ENCODE data around the gene DLG2.
"Not testable (repeated sequence)": the region's sequence is repeated elsewhere in the genome, so short reads cannot be mapped to it uniquely, and the experiment has no call there.

The DLG2 gene

GRCh38 chr11:84866922-84867321 is 760.2 kb downstream of the DLG2 start:
- no peak overlapping the region for H3K4me3 ChIP-seq (ENCODE audit: low read depth, low read length)

- H3K4me3 ChIP-seq (ENCODE audit: low read depth, low read length): no peak overlapping the region
Measured at GRCh38 chr11:84865791-84866535, 761.2 kb downstream of the DLG2 start.

- H3K4me3 ChIP-seq (ENCODE audit: low read depth, low read length): no peak overlapping the region
Measured at GRCh38 chr11:84865257-84865656, 761.9 kb downstream of the DLG2 start.

- no peak overlapping the region for H3K4me3 ChIP-seq (ENCODE audit: low read depth, low read length)
Measured at GRCh38 chr11:84857746-84858145, 769.4 kb downstream of the DLG2 start.

GRCh38 chr11:84855508-84856245 is 771.5 kb downstream of the DLG2 start:
- H3K4me3 ChIP-seq (ENCODE audit: low read depth, low read length): no peak overlapping the region

GRCh38 chr11:84854498-84854880 is 772.7 kb downstream of the DLG2 start:
- H3K4me3 ChIP-seq (ENCODE audit: low read depth, low read length): no peak overlapping the region

GRCh38 chr11:84853841-84854497 is 773.2 kb downstream of the DLG2 start:
- H3K4me3 ChIP-seq (ENCODE audit: low read depth, low read length): no peak overlapping the region

GRCh38 chr11:84847842-84848241 is 779.3 kb downstream of the DLG2 start:
- no peak overlapping the region for H3K4me3 ChIP-seq (ENCODE audit: low read depth, low read length)

- H3K4me3 ChIP-seq (ENCODE audit: low read depth, low read length): not testable (repeated sequence)
Measured at GRCh38 chr11:84840201-84840600, 786.9 kb downstream of the DLG2 start.

GRCh38 chr11:84837402-84838069 is 789.6 kb downstream of the DLG2 start:
- no peak overlapping the region for H3K4me3 ChIP-seq (ENCODE audit: low read depth, low read length)

- no peak overlapping the region for H3K4me3 ChIP-seq (ENCODE audit: low read depth, low read length)
Measured at GRCh38 chr11:84836371-84836770, 790.8 kb downstream of the DLG2 start.

GRCh38 chr11:84833488-84834088 is 793.6 kb downstream of the DLG2 start:
- no peak overlapping the region for H3K4me3 ChIP-seq (ENCODE audit: low read depth, low read length)

- no peak overlapping the region for H3K4me3 ChIP-seq (ENCODE audit: low read depth, low read length)
Measured at GRCh38 chr11:84830372-84830771, 796.8 kb downstream of the DLG2 start.

- no peak overlapping the region for H3K4me3 ChIP-seq (ENCODE audit: low read depth, low read length)
Measured at GRCh38 chr11:84829162-84829561, 798.0 kb downstream of the DLG2 start.

- no peak overlapping the region for H3K4me3 ChIP-seq (ENCODE audit: low read depth, low read length)
Measured at GRCh38 chr11:84828616-84829015, 798.5 kb downstream of the DLG2 start.

GRCh38 chr11:84825106-84825660 is 802.0 kb downstream of the DLG2 start:
- H3K4me3 ChIP-seq (ENCODE audit: low read depth, low read length): no peak overlapping the region

- H3K4me3 ChIP-seq (ENCODE audit: low read depth, low read length): no peak overlapping the region
Measured at GRCh38 chr11:84824624-84825023, 802.5 kb downstream of the DLG2 start.

GRCh38 chr11:84819537-84819936 is 807.6 kb downstream of the DLG2 start:
- H3K4me3 ChIP-seq (ENCODE audit: low read depth, low read length): no peak overlapping the region

GRCh38 chr11:84819128-84819527 is 808.0 kb downstream of the DLG2 start:
- H3K4me3 ChIP-seq (ENCODE audit: low read depth, low read length): no peak overlapping the region

GRCh38 chr11:84817998-84818397 is 809.1 kb downstream of the DLG2 start:
- H3K4me3 ChIP-seq (ENCODE audit: low read depth, low read length): no peak overlapping the region
